ENCODE data around the gene IGF2. TPM values are rescaled to one million over a fixed set of nuclear protein-coding genes. Genes with fewer than 3 reads are reported as not detected.

Gene IGF2
- polyA plus RNA-seq, 1 donor from 2014 or later, result not detected

DNA sequence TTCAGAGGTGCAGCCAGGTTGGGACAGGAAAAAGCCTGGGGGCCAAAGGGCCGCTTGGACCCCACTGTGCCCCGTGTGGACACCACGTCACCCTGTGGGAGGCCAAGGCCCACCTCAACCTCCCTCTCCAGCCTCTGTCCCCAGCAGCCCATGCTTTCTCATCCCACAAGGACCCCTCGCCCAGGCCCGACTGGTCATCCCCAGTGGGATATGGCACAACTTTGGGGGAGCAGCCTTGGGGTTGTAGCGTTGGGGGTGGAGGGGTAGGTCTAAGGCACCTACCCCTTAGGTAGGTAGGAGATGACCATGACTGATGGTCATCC lies 44.0 kb downstream of the IGF2 start:
- no peak overlapping the region for H3K4me2 ChIP-seq (ENCODE audit: low read length)
- H3K9me3 ChIP-seq (ENCODE audit: low read length), result no peaks in the 10 kb centered on the region
- no peak overlapping the region for H2AFZ ChIP-seq (ENCODE audit: low read depth, low read length)
- H3K27me3 ChIP-seq (ENCODE audit: insufficient read depth, low read depth, low read length), result no peaks in the 10 kb centered on the region
- H3K36me3 ChIP-seq (ENCODE audit: insufficient read depth, low read length), result no peaks in the 10 kb centered on the region
- no peaks in the 10 kb centered on the region for H3K79me2 ChIP-seq (replicated peaks; ENCODE audit: insufficient read depth, low read length)
- H3F3A ChIP-seq (ENCODE audit: insufficient read depth, low read length, poor library complexity, severe bottlenecking), result no peaks in the 10 kb centered on the region
- no peaks in the 10 kb centered on the region for H4K20me1 ChIP-seq (ENCODE audit: insufficient read depth)
- H3K4me3 ChIP-seq (ENCODE audit: low read length), result no peak overlapping the region
- TF ChIP-seq EP300 (conservative IDR thresholded peaks at IDR 0.05; ENCODE audit: poor library complexity, severe bottlenecking) (no peak), POLR2AphosphoS5 (IDR thresholded peaks at IDR 0.05) (no peak), EZH2 (IDR thresholded peaks at IDR 0.05; ENCODE audit: borderline replicate concordance, insufficient read depth, low read length, poor library complexity, severe bottlenecking) (no peak), TAF1 (IDR thresholded peaks at IDR 0.05; ENCODE audit: low read depth) (no peak), SMC3 (conservative IDR thresholded peaks at IDR 0.05; ENCODE audit: poor library complexity) (no peak), MXI1 (conservative IDR thresholded peaks at IDR 0.05; ENCODE audit: poor library complexity, severe bottlenecking) (no peak), RAD21 (conservative IDR thresholded peaks at IDR 0.05) (no peak), REST (IDR thresholded peaks at IDR 0.05; ENCODE audit: borderline replicate concordance) (no peak), CTCF (IDR thresholded peaks at IDR 0.05; ENCODE audit: poor library complexity, severe bottlenecking) (no peak)
- no peak overlapping the region for H3K27ac ChIP-seq (ENCODE audit: low read length)
- H3K9ac ChIP-seq (ENCODE audit: low read length), result no peak overlapping the region
- no peaks in the 10 kb centered on the region for H3K9me2 ChIP-seq (ENCODE audit: insufficient read depth, low read length)

GRCh38 chr11:2094354-2095197 lies 44.6 kb downstream of the IGF2 start:
- Histone ChIP-seq H3K4me3 (ENCODE audit: low read length) (no peak overlapping the region), H3F3A (ENCODE audit: insufficient read depth, low read length, poor library complexity, severe bottlenecking) (no peaks in the 10 kb centered on the region), H3K27ac (ENCODE audit: low read length) (no peak overlapping the region), H3K4me2 (ENCODE audit: low read length) (no peak overlapping the region), H3K36me3 (ENCODE audit: insufficient read depth, low read length) (no peaks in the 10 kb centered on the region), H4K20me1 (ENCODE audit: insufficient read depth) (no peaks in the 10 kb centered on the region), H3K79me2 (replicated peaks; ENCODE audit: insufficient read depth, low read length) (no peaks in the 10 kb centered on the region), H3K9me3 (ENCODE audit: low read length) (no peaks in the 10 kb centered on the region), H3K9ac (ENCODE audit: low read length) (no peak overlapping the region), H3K9me2 (ENCODE audit: insufficient read depth, low read length) (no peaks in the 10 kb centered on the region), H3K27me3 (ENCODE audit: insufficient read depth, low read depth, low read length) (no peaks in the 10 kb centered on the region), H2AFZ (ENCODE audit: low read depth, low read length) (no peak overlapping the region)
- no peak for TF ChIP-seq EP300 (conservative IDR thresholded peaks at IDR 0.05; ENCODE audit: poor library complexity, severe bottlenecking)
- no peak for TF ChIP-seq REST (IDR thresholded peaks at IDR 0.05; ENCODE audit: borderline replicate concordance)
- no peak for TF ChIP-seq EZH2 (IDR thresholded peaks at IDR 0.05; ENCODE audit: borderline replicate concordance, insufficient read depth, low read length, poor library complexity, severe bottlenecking)
- TF ChIP-seq RAD21 (conservative IDR thresholded peaks at IDR 0.05), result no peak
- TF ChIP-seq CTCF (IDR thresholded peaks at IDR 0.05; ENCODE audit: poor library complexity, severe bottlenecking), result no peak
- TF ChIP-seq SMC3 (conservative IDR thresholded peaks at IDR 0.05; ENCODE audit: poor library complexity), result no peak
- no peak for TF ChIP-seq POLR2AphosphoS5 (IDR thresholded peaks at IDR 0.05)
- no peak for TF ChIP-seq TAF1 (IDR thresholded peaks at IDR 0.05; ENCODE audit: low read depth)
- TF ChIP-seq MXI1 (conservative IDR thresholded peaks at IDR 0.05; ENCODE audit: poor library complexity, severe bottlenecking), result no peak
